B cell (primary cell): ENCODE measurements around the gene LAMA2. TPM values are rescaled to one million over a fixed set of nuclear protein-coding genes. Genes with fewer than 3 reads are reported as not detected.

Experiments
- ATAC-seq: fragments of 200-7000 bp; cut with Tn5 transposase; one replicate; pipeline ENCODE4 v1.10.0; 2021; ENCODE audit warnings: low read depth, mild to moderate bottlenecking, moderate number of reproducible peaks, moderate library complexity
- CTCF ChIA-PET: fragments of 350-600 bp; sonication (Branson Sonifier 250); formaldehyde crosslinking; loops from one replicate; lab custom pipeline; 2021; ENCODE audit warnings: antibody characterized with exemption, inconsistent platforms; lab: Charles Lee
- POLR2A ChIA-PET: fragments of 350-600 bp; sonication (Branson Sonifier 250); formaldehyde crosslinking; loops from one replicate; lab custom pipeline; 2021; ENCODE audit warnings: antibody characterized with exemption; lab: Charles Lee
- DNase-seq: peaks from one replicate; pipeline ENCODE4 v3.0.0; 2013
- H2AFZ ChIP-seq: 2 replicates; pipeline ENCODE4 v1.6.1; 2012; ENCODE audit warnings: mild to moderate bottlenecking, low read depth, low read length; ENCODE audit not compliant: insufficient read depth, poor library complexity, severe bottlenecking
- H3K27ac ChIP-seq, 2 donors: 1 replicate in 1 of 2; 2 replicates in 1 of 2; pipeline ENCODE4 v1.5.1; 2012 to 2013; ENCODE audit warnings: low read length in 2 of 2, mild to moderate bottlenecking in 2 of 2, moderate library complexity in 1 of 2
- H3K27me3 ChIP-seq, 4 experiments: fragments of 200-600 bp in 1 of 4; sonication (generic) in 1 of 4; replicated peaks in 1 of 4; 1 replicate in 2 of 4; 2 replicates in 2 of 4; pipeline versions ENCODE4 v1.6.1 to v1.7.0; 2013 to 2016; ENCODE audit warnings: low read length in 3 of 4, mild to moderate bottlenecking in 2 of 4, mixed read lengths in 1 of 4, moderate library complexity in 1 of 4; ENCODE audit not compliant: insufficient read depth in 4 of 4, control insufficient read depth in 3 of 4; ENCODE audit errors: control extremely low read depth in 1 of 4
- H3K36me3 ChIP-seq, 2 experiments: replicated peaks in 1 of 2; 1 replicate in 1 of 2; 2 replicates in 1 of 2; pipeline versions ENCODE4 v1.6.1 to v1.7.1; 2013; ENCODE audit warnings: low read length in 1 of 2; ENCODE audit not compliant: insufficient read depth in 2 of 2, control insufficient read depth in 1 of 2; ENCODE audit errors: control extremely low read depth in 1 of 2, extremely low read depth in 1 of 2
- H3K4me1 ChIP-seq, 2 donors: fragments of 200-600 bp in 1 of 2; sonication (generic) in 1 of 2; 1 replicate in 1 of 2; 2 replicates in 1 of 2; pipeline versions ENCODE4 v1.5.1 to v1.6.1; 2013 to 2017; ENCODE audit warnings: low read length in 2 of 2; ENCODE audit not compliant: control insufficient read depth in 2 of 2, insufficient read depth in 2 of 2
- H3K4me2 ChIP-seq: replicated peaks from 2 replicates; pipeline ENCODE3; 2012; ENCODE audit warnings: mild to moderate bottlenecking, low read depth, low read length; ENCODE audit not compliant: poor library complexity, severe bottlenecking
- H3K4me3 ChIP-seq, 5 experiments: fragments of 200-600 bp in 1 of 5; sonication (generic) in 1 of 5; 1 replicate in 3 of 5; 2 replicates in 2 of 5; pipeline versions ENCODE4 v1.5.1 to v1.7.0; 2011 to 2016; ENCODE audit warnings: low read length in 4 of 5, mild to moderate bottlenecking in 4 of 5, low read depth in 2 of 5, control low read depth in 1 of 5, moderate library complexity in 1 of 5; ENCODE audit not compliant: insufficient read depth in 1 of 5; ENCODE audit errors: control extremely low read depth in 1 of 5, extremely low read depth in 1 of 5
- H3K79me2 ChIP-seq: fragments of 200-600 bp; sonication (generic); one replicate; pipeline ENCODE4 v1.6.0; 2016; ENCODE audit warnings: low read length; ENCODE audit not compliant: control insufficient read depth, insufficient read depth
- H3K9ac ChIP-seq: fragments of 200-600 bp; sonication (generic); 2 replicates; pipeline ENCODE4 v1.6.1; 2017; ENCODE audit warnings: mild to moderate bottlenecking, low read length, moderate library complexity
- H3K9me3 ChIP-seq, 3 donors: one replicate each; pipeline versions ENCODE4 v1.6.1 to v1.7.1; 2013; ENCODE audit warnings: low read length in 2 of 3; ENCODE audit not compliant: control insufficient read depth in 2 of 3, insufficient read depth in 1 of 3; ENCODE audit errors: control extremely low read depth in 1 of 3
- H4K20me1 ChIP-seq: 2 replicates; pipeline ENCODE4 v1.6.0; 2012; ENCODE audit warnings: mild to moderate bottlenecking, low read length; ENCODE audit not compliant: insufficient read depth, control insufficient read depth, poor library complexity, severe bottlenecking
- H3K27ac Mint-ChIP-seq: one replicate; pipeline ENCODE4 v1.8.0; 2021; ENCODE audit warnings: mixed read lengths
- H3K27me3 Mint-ChIP-seq: one replicate; pipeline ENCODE4 v1.8.0; 2021; ENCODE audit warnings: mixed read lengths
- H3K4me1 Mint-ChIP-seq: one replicate; pipeline ENCODE4 v1.8.0; 2021; ENCODE audit warnings: mixed read lengths
- H3K4me3 Mint-ChIP-seq: one replicate; pipeline ENCODE4 v1.8.0; 2021; ENCODE audit warnings: mixed read lengths
- H3K9me3 Mint-ChIP-seq: one replicate; pipeline ENCODE4 v1.8.0; 2022; ENCODE audit warnings: mixed read lengths; ENCODE audit not compliant: insufficient read depth
- CTCF ChIP-seq: fragments of 200-600 bp; IDR thresholded peaks from one replicate; pipeline ENCODE4 v1.8.0; 2022; ENCODE audit warnings: antibody characterized with exemption, mild to moderate bottlenecking
- EZH2 ChIP-seq: IDR thresholded peaks from 2 replicates; pipeline ENCODE4 v1.6.1; 2012; ENCODE audit warnings: borderline replicate concordance, low read depth, mild to moderate bottlenecking, moderate library complexity, low read length; ENCODE audit not compliant: insufficient read depth, poor library complexity, severe bottlenecking
- WGBS: methylation state at CpG from one replicate; pipeline ENCODE4 v1.1.5; 2013; ENCODE audit warnings: missing lambda C conversion rate; ENCODE audit not compliant: insufficient coverage; 5-methylcytosine and 5-hydroxymethylcytosine counted together
- intact Hi-C: fragments of 100-400 bp; cut with micrococcal nuclease; formaldehyde crosslinking; loops from one replicate; pipeline ENCODE4 v1.10.0; 2022
- polyA plus RNA-seq: library from polyadenylated mRNA; depleted of rRNA; stranded (reverse); fragments of >200 nt; gene quantifications from 2 replicates; pipeline ENCODE4 v1.2.3, GENCODE V29; 2012
- total RNA-seq, 2 donors: library from RNA; stranded (reverse); fragments of 120-200 nt in 1 of 2; gene quantifications; 1 replicate in 1 of 2; 2 replicates in 1 of 2; pipeline versions ENCODE4 v1.2.3 to v1.2.4, GENCODE V29; 2013 to 2022

The LAMA2 gene
- total and polyA plus RNA-seq, 2 donors (not counting 1 experiment from before 2014, with no cell fraction given), result 0.16 TPM; not detected in 1

GRCh38 chr6:128841518-128841917, 41.4 kb upstream of the LAMA2 start:
- H3K27ac Mint-ChIP-seq, result no peak overlapping the region
- no peak overlapping the region for H2AFZ ChIP-seq
- POLR2A ChIA-PET, result no interaction called here

DNA sequence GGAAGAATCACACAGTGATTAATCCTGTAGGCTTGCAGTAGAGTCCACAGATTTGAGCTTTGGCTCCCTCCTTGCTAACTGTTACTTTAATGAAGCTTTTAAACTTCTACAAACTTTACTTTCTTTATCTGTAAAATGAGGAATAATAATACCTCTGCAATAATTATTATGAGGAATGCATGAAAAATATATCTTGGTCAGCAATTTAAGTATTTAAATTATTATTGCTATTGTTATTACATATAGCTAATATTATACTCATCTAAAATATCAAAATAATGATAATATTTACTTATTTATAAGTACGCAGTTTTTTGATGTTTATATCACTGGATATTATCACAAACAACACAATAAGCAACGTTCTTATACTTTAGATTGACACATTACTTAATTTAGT, 38.3 kb upstream of the LAMA2 start:
- H3K27ac ChIP-seq, result no peak overlapping the region
- H2AFZ ChIP-seq, result no peak overlapping the region
- no peak overlapping the region for H3K9ac ChIP-seq
- Mint-ChIP-seq H3K4me3 (no peak overlapping the region), H3K4me1 (no peaks in the 10 kb centered on the region), H3K9me3 (no peaks in the 10 kb centered on the region), H3K27me3 (no peaks in the 10 kb centered on the region), H3K27ac (no peak overlapping the region)
- TF ChIP-seq EZH2 (no peak), CTCF (no peak)
- no peaks in the 10 kb centered on the region for H4K20me1 ChIP-seq
- no peaks in the 10 kb centered on the region for H3K27me3 ChIP-seq
- intact Hi-C loops, result no loop called here
- ChIA-PET CTCF (no interaction called here), POLR2A (no interaction called here)
- H3K4me2 ChIP-seq, result no peak overlapping the region
- ATAC-seq (no peak), DNase-seq (no peak)
- no CpG with 5 or more reads among the region's 2 CpGs for WGBS
- H3K4me3 ChIP-seq, result no peak overlapping the region
- no peaks in the 10 kb centered on the region for H3K4me1 ChIP-seq
- H3K9me3 ChIP-seq, result no peaks in the 10 kb centered on the region
- no peaks in the 10 kb centered on the region for H3K36me3 ChIP-seq
- H3K79me2 ChIP-seq, result no peaks in the 10 kb centered on the region

More at GRCh38 chr6:128841518-128841917, 41.4 kb upstream of the LAMA2 start:
- no peak overlapping the region for H3K4me3 ChIP-seq
- TF ChIP-seq EZH2, result no peak
- TF ChIP-seq CTCF, result no peak
- H3K36me3 ChIP-seq, result no peaks in the 10 kb centered on the region
- H3K4me1 ChIP-seq, result no peaks in the 10 kb centered on the region
- H3K9ac ChIP-seq, result no peak overlapping the region
- no peaks in the 10 kb centered on the region for H3K9me3 Mint-ChIP-seq
- no peaks in the 10 kb centered on the region for H3K79me2 ChIP-seq
- no peaks in the 10 kb centered on the region for H3K27me3 ChIP-seq
- no peak overlapping the region for H3K27ac ChIP-seq
- no peaks in the 10 kb centered on the region for H3K4me1 Mint-ChIP-seq
- no peaks in the 10 kb centered on the region for H3K9me3 ChIP-seq
- ATAC-seq (no peak), DNase-seq (no peak)
- no peak overlapping the region for H3K4me2 ChIP-seq
- 75% methylated on average over 3 of the region's 4 CpGs for WGBS
- H4K20me1 ChIP-seq, result no peaks in the 10 kb centered on the region
- intact Hi-C loops, result no loop called here
- no peak overlapping the region for H3K4me3 Mint-ChIP-seq
- CTCF ChIA-PET, result no interaction called here
- H3K27me3 Mint-ChIP-seq, result no peaks in the 10 kb centered on the region
